ENCODE data around the gene SEPTIN14. TPM values are rescaled to one million over a fixed set of nuclear protein-coding genes. Genes with fewer than 3 reads are reported as not detected.
"Not testable (repeated sequence)": the region's sequence is repeated elsewhere in the genome, so short reads cannot be mapped to it uniquely, and the experiment has no call there.

The SEPTIN14 gene
- total RNA-seq (2016; rRNA removed; fragmentation: Illumina TruSeq; extraction: Trizol) (not detected in 2 replicates), polyA plus RNA-seq (2011; rRNA removed) (not detected in 2 replicates), polyA minus RNA-seq (2011; rRNA and poly(A)+ RNA removed; ENCODE audit: low replicate concordance) (not detected in 2 replicates), Bru-seq, nascent RNA (not detected), BruChase-seq, experiment 1, labeled RNA remaining after a 6-hour chase (percentile 2 among the genes with signal in this experiment), BruChase-seq, experiment 2, labeled RNA remaining after a 2-hour chase (percentile 3 among the genes with signal in this experiment)
- total RNA-seq (2016; cell fraction: cytosol; rRNA removed; fragmentation: Illumina TruSeq; extraction: Trizol; ENCODE audit: low read depth), result not detected in 2 replicates
- total RNA-seq (2016; cell fraction: insoluble cytoplasmic fraction; rRNA removed; fragmentation: Illumina TruSeq; extraction: Trizol), result not detected in 2 replicates
- total RNA-seq (2016; cell fraction: membrane; rRNA removed; fragmentation: Illumina TruSeq; extraction: Trizol), result 0.03 TPM in 1 of 2 replicates, not detected in the other
- total RNA-seq (2016; cell fraction: nucleus; rRNA removed; fragmentation: Illumina TruSeq; extraction: Trizol), result not detected in 2 replicates
- not detected in 2 replicates for polyA plus RNA-seq (2011; cell fraction: cytosol; rRNA removed)
- polyA plus RNA-seq (2011; cell fraction: nucleus; rRNA removed), result not detected in 2 replicates
- polyA plus RNA-seq (2012), result 0.04 TPM in 1 of 2 replicates, not detected in the other
- not detected in 2 replicates for polyA plus RNA-seq (2016; cell fraction: cytosol; fragmentation: Illumina TruSeq; extraction: Trizol; ENCODE audit: low read depth)
- not detected in 2 replicates for polyA plus RNA-seq (2016; cell fraction: insoluble cytoplasmic fraction; fragmentation: Illumina TruSeq; extraction: Trizol; ENCODE audit: low read depth)
- polyA plus RNA-seq (2016; cell fraction: membrane; fragmentation: Illumina TruSeq; extraction: Trizol; ENCODE audit: low read depth), result not detected in 2 replicates
- polyA plus RNA-seq (2016; cell fraction: nucleus; fragmentation: Illumina TruSeq; extraction: Trizol; ENCODE audit: insufficient read depth, low read depth), result not detected in 2 replicates
- polyA minus RNA-seq (2011; cell fraction: cytosol; rRNA and poly(A)+ RNA removed), result not detected in 2 replicates
- polyA minus RNA-seq (2011; cell fraction: nucleus; rRNA and poly(A)+ RNA removed), result not detected in 2 replicates
- long read RNA-seq, experiment 1, result 0 reads
- long read RNA-seq, experiment 2, result 0 reads

GRCh38 chr7:55862652-55863051, at the start of gene SEPTIN14:
Gene SEPTIN14, minus strand, starts transcription at chr7:55862752. Its CDS starts 756 bp downstream, at chr7:55861996.
- DNase-seq (ENCODE audit: low spot score); H2AFZ ChIP-seq (ENCODE audit: low read length); H3K27me3 ChIP-seq (ENCODE audit: control insufficient read depth in 1 of 2, insufficient read depth in 2 of 2, low read length in 2 of 2); H3K4me2 ChIP-seq (ENCODE audit: low read depth, low read length); H3K9ac ChIP-seq (ENCODE audit: insufficient read depth, low read depth, low read length); in situ Hi-C loops (cut with HindIII; ENCODE audit: extremely low pct_ligation_motif_present, low pct_unique_long_range_greater_than_20kb); FAIRE-seq; ATAC-seq; intact Hi-C loops (cut with micrococcal nuclease; ENCODE audit: unreplicated experiment); H3K36me3 ChIP-seq (replicated peaks in 1 of 2; ENCODE audit: control insufficient read depth in 1 of 2, insufficient read depth in 2 of 2, low read length in 2 of 2); H3K79me2 ChIP-seq (ENCODE audit: insufficient read depth, low read length); H3K9me3 ChIP-seq (ENCODE audit: low read length); H4K20me1 ChIP-seq (ENCODE audit: insufficient read depth, low read length); CTCF ChIA-PET (ENCODE audit: low intra/inter-chr PET ratio, low total read pairs); H3K4me1 ChIP-seq (ENCODE audit: insufficient read depth, low read length); POLR2A ChIA-PET; BruUV-seq (replicated peaks); H3K4me3 ChIP-seq (replicated peaks in 1 of 3; ENCODE audit: insufficient read depth in 1 of 3, low read depth in 2 of 3, low read length in 3 of 3); H3K27ac ChIP-seq (ENCODE audit: extremely low read length, insufficient read depth, low read length): not testable (repeated sequence)
- 0% methylated on average over 2 of the region's 2 CpGs for WGBS (ENCODE audit: low lambda C conversion rate)

GRCh38 chr7:55903985-55904759, 41.6 kb upstream of the SEPTIN14 start:
- DNase-seq (ENCODE audit: low spot score) (no peak), ATAC-seq (no peak), FAIRE-seq (no peak)
- no peaks in the 10 kb centered on the region for H3K27me3 ChIP-seq (ENCODE audit: control insufficient read depth in 1 of 2, insufficient read depth in 2 of 2, low read length in 2 of 2)
- no peaks in the 10 kb centered on the region for H3K4me1 ChIP-seq (ENCODE audit: insufficient read depth, low read length)
- no peak overlapping the region for H3K4me3 ChIP-seq (replicated peaks in 1 of 3; ENCODE audit: insufficient read depth in 1 of 3, low read depth in 2 of 3, low read length in 3 of 3)
- BruUV-seq (replicated peaks), result no TSS peak
- no peak overlapping the region for H3K9ac ChIP-seq (ENCODE audit: insufficient read depth, low read depth, low read length)
- intact Hi-C loops (cut with micrococcal nuclease; ENCODE audit: unreplicated experiment) (no loop called here), in situ Hi-C loops (cut with HindIII; ENCODE audit: extremely low pct_ligation_motif_present, low pct_unique_long_range_greater_than_20kb) (no loop called here)
- no peaks in the 10 kb centered on the region for H4K20me1 ChIP-seq (ENCODE audit: insufficient read depth, low read length)
- H3K9me3 ChIP-seq (ENCODE audit: low read length), result no peaks in the 10 kb centered on the region
- 97% methylated on average over 2 of the region's 8 CpGs for WGBS (ENCODE audit: low lambda C conversion rate)
- ChIA-PET CTCF (ENCODE audit: low intra/inter-chr PET ratio, low total read pairs) (no interaction called here), POLR2A (no interaction called here)
- no peak overlapping the region for H3K4me2 ChIP-seq (ENCODE audit: low read depth, low read length)
- no peak overlapping the region for H2AFZ ChIP-seq (ENCODE audit: low read length)
- no peaks in the 10 kb centered on the region for H3K79me2 ChIP-seq (ENCODE audit: insufficient read depth, low read length)
- H3K36me3 ChIP-seq (replicated peaks in 1 of 2; ENCODE audit: control insufficient read depth in 1 of 2, insufficient read depth in 2 of 2, low read length in 2 of 2), result no peaks in the 10 kb centered on the region
- no peak overlapping the region for H3K27ac ChIP-seq (ENCODE audit: extremely low read length, insufficient read depth, low read length)
- TF ChIP-seq HIVEP1 (CRISPR knock-in tag; IDR thresholded peaks at IDR 0.05) (no peak), FOXO1 (CRISPR knock-in tag; IDR thresholded peaks at IDR 0.05) (no peak), ZNF841 (CRISPR knock-in tag; IDR thresholded peaks at IDR 0.05; ENCODE audit: borderline replicate concordance) (no peak), ZNF530 (CRISPR knock-in tag; IDR thresholded peaks at IDR 0.05; ENCODE audit: low read depth) (no peak), CEBPB (IDR thresholded peaks at IDR 0.05; ENCODE audit: borderline replicate concordance, low read depth, low read length) (no peak), ZBTB10 (CRISPR knock-in tag; IDR thresholded peaks at IDR 0.05; ENCODE audit: borderline replicate concordance) (no peak), ZFP82 (CRISPR knock-in tag; IDR thresholded peaks at IDR 0.05; ENCODE audit: borderline replicate concordance) (no peak), ZSCAN5A (CRISPR knock-in tag; IDR thresholded peaks at IDR 0.05; ENCODE audit: borderline replicate concordance) (no peak)
